NCI-H510A treated with DMSO at 0.1 percent for 48 hours (cell line): ENCODE data around the gene ST3GAL3.

Experiments used
- DNase-seq: peaks from one replicate; lab custom pipeline; 2025; lab: John Stamatoyannopoulos, UW

ST3GAL3 gene

GRCh38 chr1:43913666-43914360, 206.5 kb downstream of the ST3GAL3 start:
- no peak for DNase-seq

- DNase-seq, result no peak
These were observed 207.5 kb downstream of the ST3GAL3 start for GRCh38 chr1:43914576-43915525.

- DNase-seq, result no peak
These were observed 212.6 kb downstream of the ST3GAL3 start for GRCh38 chr1:43919906-43920305.

GRCh38 chr1:43921022-43921421, 213.7 kb downstream of the ST3GAL3 start:
- no peak for DNase-seq

GRCh38 chr1:43924516-43924915, 217.2 kb downstream of the ST3GAL3 start:
- no peak for DNase-seq

GRCh38 chr1:43925846-43926245, 218.5 kb downstream of the ST3GAL3 start:
- DNase-seq, result no peak

GRCh38 chr1:43930168-43930948, 223.0 kb downstream of the ST3GAL3 start:
- peak; percentile 71 for DNase-seq

GRCh38 chr1:43930949-43931275, 223.6 kb downstream of the ST3GAL3 start:
- DNase-seq, result no peak

- DNase-seq, result no peak
These were observed 224.7 kb downstream of the ST3GAL3 start for GRCh38 chr1:43931711-43932660.

- DNase-seq, result no peak
These were observed 225.6 kb downstream of the ST3GAL3 start for GRCh38 chr1:43932786-43933385.

GRCh38 chr1:43933386-43934100, 226.2 kb downstream of the ST3GAL3 start, which contains the start of gene ARTN:
Gene ARTN (plus strand): TSS chr1:43933801. CDS start chr1:43935657, 1,856 bp downstream.
- DNase-seq, result peak; percentile 99

- DNase-seq, result peak; percentile 99
These were observed 227.0 kb downstream of the ST3GAL3 start for GRCh38 chr1:43934101-43934985.

GRCh38 chr1:43934986-43935324, 227.6 kb downstream of the ST3GAL3 start:
- no peak for DNase-seq

GRCh38 chr1:43935711-43936427, 228.5 kb downstream of the ST3GAL3 start:
- peak; percentile 100 for DNase-seq

GRCh38 chr1:43936431-43937151, 229.3 kb downstream of the ST3GAL3 start:
- DNase-seq, result peak; percentile 93

GRCh38 chr1:43937179-43937865, 230.0 kb downstream of the ST3GAL3 start:
- no peak for DNase-seq

- DNase-seq, result no peak
These were observed 231.0 kb downstream of the ST3GAL3 start for GRCh38 chr1:43938383-43938782.
